ENCODE measurements around the gene LMX1A. TPM values are rescaled to one million over a fixed set of nuclear protein-coding genes. Genes with fewer than 3 reads are reported as not detected.

The LMX1A gene
- total and polyA plus RNA-seq, 2 experiments from 2014 or later: not detected

DNA sequence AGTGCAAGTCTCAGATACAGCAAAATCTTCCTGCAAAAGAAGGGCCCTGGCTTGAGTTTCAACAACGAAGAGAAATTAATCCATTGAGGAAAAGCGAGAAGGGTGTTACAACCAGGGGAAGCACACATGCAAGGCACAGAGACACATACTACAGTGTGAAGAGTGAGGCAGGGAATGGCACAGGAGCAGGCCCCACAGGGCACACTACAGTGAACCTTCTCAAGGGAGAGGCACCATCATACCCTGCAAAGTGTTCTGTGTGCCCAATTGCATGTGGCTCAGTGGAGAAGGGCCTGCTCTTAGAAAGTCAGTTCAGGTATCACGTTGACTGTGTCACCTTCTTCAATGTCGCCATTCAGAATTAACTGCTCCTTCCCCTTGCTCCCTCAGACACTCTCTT, 60.3 kb downstream of the LMX1A start:
- Mint-ChIP-seq H3K36me3 (ENCODE audit: low read depth) (no peaks in the 10 kb centered on the region), H3K27ac (no peak overlapping the region), H3K9me3 (peaks cover under 1% of the 10 kb centered on the region; the same call in 2 of the 3 replicates), H3K27me3 (ENCODE audit: insufficient read depth, low read depth, poor library complexity) (no peaks in the 10 kb centered on the region), H3K4me3 (no peak overlapping the region), H3K4me1 (no peaks in the 10 kb centered on the region; the same call in 2 of the 3 replicates)
- H3K9me2 ChIP-seq (ENCODE audit: insufficient read depth): no peaks in the 10 kb centered on the region; the same call in 1 of the 2 replicates
- no peak for DNase-seq (ENCODE audit: low spot score)
- no peaks in the 10 kb centered on the region for H3K4me1 ChIP-seq (ENCODE audit: insufficient read depth)
- no peak for TF ChIP-seq ZNF462 (CRISPR knock-in tag; IDR thresholded peaks at IDR 0.05)
- TF ChIP-seq NANOG (IDR thresholded peaks at IDR 0.05; ENCODE audit: borderline replicate concordance): no peak
- no peak for TF ChIP-seq STAT1 (IDR thresholded peaks at IDR 0.05; ENCODE audit: unreplicated experiment)
- no peak for TF ChIP-seq CTCF (conservative IDR thresholded peaks at IDR 0.05; ENCODE audit: low read depth in 2 of 2)
- no peak for TF ChIP-seq CREB1 (CRISPR knock-in tag; IDR thresholded peaks at IDR 0.05; ENCODE audit: low read depth)
- TF ChIP-seq ZNF114 (CRISPR knock-in tag; IDR thresholded peaks at IDR 0.05): no peak
- TF ChIP-seq POLR2AphosphoS5 (IDR thresholded peaks at IDR 0.05; ENCODE audit: low read depth): no peak
- TF ChIP-seq, protein P1, sequence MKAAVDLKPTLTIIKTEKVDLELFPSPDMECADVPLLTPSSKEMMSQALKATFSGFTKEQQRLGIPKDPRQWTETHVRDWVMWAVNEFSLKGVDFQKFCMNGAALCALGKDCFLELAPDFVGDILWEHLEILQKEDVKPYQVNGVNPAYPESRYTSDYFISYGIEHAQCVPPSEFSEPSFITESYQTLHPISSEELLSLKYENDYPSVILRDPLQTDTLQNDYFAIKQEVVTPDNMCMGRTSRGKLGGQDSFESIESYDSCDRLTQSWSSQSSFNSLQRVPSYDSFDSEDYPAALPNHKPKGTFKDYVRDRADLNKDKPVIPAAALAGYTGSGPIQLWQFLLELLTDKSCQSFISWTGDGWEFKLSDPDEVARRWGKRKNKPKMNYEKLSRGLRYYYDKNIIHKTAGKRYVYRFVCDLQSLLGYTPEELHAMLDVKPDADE (IDR thresholded peaks at IDR 0.05): no peak
- no peak for TF ChIP-seq EZH2phosphoT487 (IDR thresholded peaks at IDR 0.05; ENCODE audit: unreplicated experiment)
- H3F3A ChIP-seq (replicated peaks; ENCODE audit: low read depth): no peaks in the 10 kb centered on the region
- H3K4me2 ChIP-seq: no peak overlapping the region
- H3K79me2 ChIP-seq (replicated peaks; ENCODE audit: insufficient read depth): no peaks in the 10 kb centered on the region
- no peak for ATAC-seq
- H3K27ac ChIP-seq (ENCODE audit: low read depth): no peak overlapping the region
- H3K4me3 ChIP-seq: no peak overlapping the region
- H3K36me3 ChIP-seq (ENCODE audit: insufficient read depth): no peaks in the 10 kb centered on the region
- H2AFZ ChIP-seq: no peak overlapping the region
- H3K27me3 ChIP-seq (ENCODE audit: insufficient read depth): no peaks in the 10 kb centered on the region
- H4K20me1 ChIP-seq (replicated peaks; ENCODE audit: insufficient read depth): no peaks in the 10 kb centered on the region

Measured in GM23338 (cell line).